ENCODE data around the gene SGPL1.

DNA sequence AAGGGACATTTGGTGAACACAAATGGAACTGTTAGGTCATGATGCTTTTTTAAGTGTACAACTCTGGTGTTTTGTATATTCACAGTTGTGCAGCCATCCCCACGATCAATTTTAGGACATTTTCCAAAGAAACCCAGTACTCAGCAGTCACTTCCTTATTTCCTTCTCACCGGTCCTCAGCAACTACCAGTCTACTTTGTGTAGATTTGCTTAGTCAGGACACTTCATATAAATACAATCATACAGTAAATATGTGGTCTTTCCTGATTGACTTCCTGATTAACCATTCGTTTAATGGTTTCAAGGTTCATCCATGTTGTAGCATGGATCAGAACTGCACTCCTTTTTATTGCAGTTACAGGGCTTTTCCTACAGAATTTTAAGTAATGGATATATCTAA lies 14.4 kb downstream of the SGPL1 start:
- TF ChIP-seq, protein P1, sequence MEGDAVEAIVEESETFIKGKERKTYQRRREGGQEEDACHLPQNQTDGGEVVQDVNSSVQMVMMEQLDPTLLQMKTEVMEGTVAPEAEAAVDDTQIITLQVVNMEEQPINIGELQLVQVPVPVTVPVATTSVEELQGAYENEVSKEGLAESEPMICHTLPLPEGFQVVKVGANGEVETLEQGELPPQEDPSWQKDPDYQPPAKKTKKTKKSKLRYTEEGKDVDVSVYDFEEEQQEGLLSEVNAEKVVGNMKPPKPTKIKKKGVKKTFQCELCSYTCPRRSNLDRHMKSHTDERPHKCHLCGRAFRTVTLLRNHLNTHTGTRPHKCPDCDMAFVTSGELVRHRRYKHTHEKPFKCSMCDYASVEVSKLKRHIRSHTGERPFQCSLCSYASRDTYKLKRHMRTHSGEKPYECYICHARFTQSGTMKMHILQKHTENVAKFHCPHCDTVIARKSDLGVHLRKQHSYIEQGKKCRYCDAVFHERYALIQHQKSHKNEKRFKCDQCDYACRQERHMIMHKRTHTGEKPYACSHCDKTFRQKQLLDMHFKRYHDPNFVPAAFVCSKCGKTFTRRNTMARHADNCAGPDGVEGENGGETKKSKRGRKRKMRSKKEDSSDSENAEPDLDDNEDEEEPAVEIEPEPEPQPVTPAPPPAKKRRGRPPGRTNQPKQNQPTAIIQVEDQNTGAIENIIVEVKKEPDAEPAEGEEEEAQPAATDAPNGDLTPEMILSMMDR (IDR thresholded peaks at IDR 0.05), result no peak
- no peak for TF ChIP-seq POLR2A (IDR thresholded peaks at IDR 0.05; ENCODE audit: low read depth)

All from esophagus muscularis mucosa (tissue), 3 donors.